Measurements from ENCODE around the gene SULT4A1.

- peak; percentile 16 to 41 (median 20) for TF ChIP-seq CTCF (IDR thresholded peaks at IDR 0.05)
- TF ChIP-seq POLR2A (IDR thresholded peaks at IDR 0.05), result no peak
- TF ChIP-seq POLR2AphosphoS5 (IDR thresholded peaks at IDR 0.05), result no peak
These were observed 22.4 kb upstream of the SULT4A1 start for GRCh38 chr22:43884600-43885318.

Data from breast epithelium (tissue), 3 donors.